HepG2 (cell line): ENCODE data around the gene TREM1. TPM values are rescaled to one million over a fixed set of nuclear protein-coding genes. Genes with fewer than 3 reads are reported as not detected.
A peak's percentile ranks its signal among the peaks of the same experiment; 100 is the strongest.

ENCODE experiments used
- ATM ChIP-seq: fragments of 450-650 bp; IDR thresholded peaks from 2 replicates; pipeline ENCODE4 v1.7.1; 2017; ENCODE audit warnings: mild to moderate bottlenecking, borderline replicate concordance
- BRCA1 ChIP-seq: sonication (generic); formaldehyde crosslinking; IDR thresholded peaks from 2 replicates; pipeline ENCODE4 v1.4.0; 2020; ENCODE audit warnings: missing genetic modification reagents
- CBX5 ChIP-seq: sonication (generic); formaldehyde crosslinking; IDR thresholded peaks from 2 replicates; pipeline ENCODE4 v1.4.0; 2020; ENCODE audit warnings: missing genetic modification reagents, borderline replicate concordance
- GFI1 ChIP-seq: sonication (generic); formaldehyde crosslinking; IDR thresholded peaks from 2 replicates; pipeline ENCODE4 v1.5.0; 2020; ENCODE audit warnings: missing genetic modification reagents, mild to moderate bottlenecking, borderline replicate concordance
- GLMP ChIP-seq: sonication (generic); formaldehyde crosslinking; IDR thresholded peaks from 2 replicates; pipeline ENCODE4 v1.9.0; 2021; ENCODE audit warnings: missing genetic modification reagents, mild to moderate bottlenecking, borderline replicate concordance
- HOXA3 ChIP-seq: sonication (generic); formaldehyde crosslinking; IDR thresholded peaks from 2 replicates; pipeline ENCODE4 v1.5.0; 2020; ENCODE audit warnings: missing genetic modification reagents
- IRF9 ChIP-seq: sonication (generic); formaldehyde crosslinking; IDR thresholded peaks from 2 replicates; pipeline ENCODE4 v1.8.0; 2022; ENCODE audit warnings: missing genetic modification reagents, mild to moderate bottlenecking, borderline replicate concordance
- PHF8 ChIP-seq: sonication (generic); formaldehyde crosslinking; IDR thresholded peaks from 2 replicates; pipeline ENCODE4 v1.5.0; 2020; ENCODE audit warnings: missing genetic modification reagents
- SOX13 ChIP-seq, 3 experiments: fragments of 450-650 bp in 1 of 3; sonication (generic) in 1 of 3; formaldehyde crosslinking in 1 of 3; IDR thresholded peaks in 2 of 3; conservative IDR thresholded peaks in 1 of 3; 2 replicates each; pipeline versions ENCODE4 v1.5.0 to v1.6.1; 2016 to 2020; ENCODE audit warnings: antibody characterized with exemption in 1 of 3, mild to moderate bottlenecking in 1 of 3, missing compliant biosample characterization in 1 of 3, missing genetic modification reagents in 1 of 3, moderate library complexity in 1 of 3
- TBX3 ChIP-seq: fragments of 450-650 bp; IDR thresholded peaks from 2 replicates; pipeline ENCODE4 v1.6.1; 2017; ENCODE audit warnings: antibody characterized with exemption, mild to moderate bottlenecking, inconsistent platforms, borderline replicate concordance
- ZBTB44 ChIP-seq: sonication (generic); formaldehyde crosslinking; IDR thresholded peaks from 2 replicates; pipeline ENCODE4 v1.4.0; 2020; ENCODE audit warnings: missing genetic modification reagents
- ZMYM4 ChIP-seq: sonication (generic); formaldehyde crosslinking; IDR thresholded peaks from 2 replicates; pipeline ENCODE4 v1.8.1; 2023; ENCODE audit warnings: mild to moderate bottlenecking, missing genetic modification reagents
- ZNF292 ChIP-seq: sonication (generic); formaldehyde crosslinking; IDR thresholded peaks from 2 replicates; pipeline ENCODE4 v1.8.1; 2022; ENCODE audit warnings: mild to moderate bottlenecking, low read depth, missing genetic modification reagents, borderline replicate concordance
- ZNF557 ChIP-seq: sonication (generic); formaldehyde crosslinking; IDR thresholded peaks from 2 replicates; pipeline ENCODE4 v1.4.0; 2020; ENCODE audit warnings: missing genetic modification reagents
- polyA plus RNA-seq, 8 experiments: library from polyadenylated mRNA; depleted of rRNA in 3 of 8; stranded (reverse) in 7 of 8; unstranded in 1 of 8; fragments of >200 nt; fragmentation: Illumina TruSeq in 4 of 8; extraction: Trizol in 4 of 8; gene quantifications; 2 replicates each; pipeline versions ENCODE4 v1.2.1 to v1.2.3, GENCODE V29; 2011 to 2016; ENCODE audit warnings: low read depth in 4 of 8, missing spikeins in 1 of 8, mixed read lengths in 1 of 8; ENCODE audit not compliant: insufficient read depth in 1 of 8
- total RNA-seq, 5 experiments: library from RNA; depleted of rRNA; stranded (reverse); fragments of >200 nt; fragmentation: Illumina TruSeq; extraction: Trizol; gene quantifications; 2 replicates each; pipeline ENCODE4 v1.2.3, GENCODE V29; 2016; ENCODE audit warnings: low read depth in 1 of 5
- TF ChIP-seq, protein P1 (sequence below): sonication (generic); formaldehyde crosslinking; conservative IDR thresholded peaks from 2 replicates; pipeline ENCODE4 v1.8.0; 2022; ENCODE audit warnings: missing genetic modification reagents
- TF ChIP-seq, protein P2 (sequence below): sonication (generic); formaldehyde crosslinking; IDR thresholded peaks from 2 replicates; pipeline ENCODE4 v1.4.0; 2020; ENCODE audit warnings: missing genetic modification reagents, borderline replicate concordance

Gene TREM1
- total and polyA plus RNA-seq, 2 of the 13 experiments (the other 11 are each of a cell fraction or from before 2014, with no cell fraction given) = 0.49 TPM; not detected in 1

GRCh38 chr6:41278699-41279405, 7.6 kb downstream of the TREM1 start (continued):
- TF ChIP-seq ZNF292 (CRISPR knock-in tag) (no peak), ATM (no peak), GLMP (CRISPR knock-in tag) (no peak), PHF8 (CRISPR knock-in tag) (no peak), ZMYM4 (CRISPR knock-in tag) (0 out of 2 replicates have a peak, but pooled peaks have one; percentile 34), SOX13 (IDR thresholded peaks at IDR 0.05) (no peak), SOX13 (CRISPR knock-in tag; conservative IDR thresholded peaks at IDR 0.05 in 1 of 2, IDR thresholded peaks at IDR 0.05 in 1 of 2) (no peak), TBX3 (no peak), HOXA3 (CRISPR knock-in tag) (no peak; the same call in 1 of the 2 replicates), ZNF557 (CRISPR knock-in tag) (no peak), ZBTB44 (CRISPR knock-in tag) (no peak), IRF9 (no peak), GFI1 (no peak), CBX5 (0 out of 2 replicates have a peak, but pooled peaks have one; percentile 28), BRCA1 (CRISPR knock-in tag) (no peak)
- TF ChIP-seq, protein P1, sequence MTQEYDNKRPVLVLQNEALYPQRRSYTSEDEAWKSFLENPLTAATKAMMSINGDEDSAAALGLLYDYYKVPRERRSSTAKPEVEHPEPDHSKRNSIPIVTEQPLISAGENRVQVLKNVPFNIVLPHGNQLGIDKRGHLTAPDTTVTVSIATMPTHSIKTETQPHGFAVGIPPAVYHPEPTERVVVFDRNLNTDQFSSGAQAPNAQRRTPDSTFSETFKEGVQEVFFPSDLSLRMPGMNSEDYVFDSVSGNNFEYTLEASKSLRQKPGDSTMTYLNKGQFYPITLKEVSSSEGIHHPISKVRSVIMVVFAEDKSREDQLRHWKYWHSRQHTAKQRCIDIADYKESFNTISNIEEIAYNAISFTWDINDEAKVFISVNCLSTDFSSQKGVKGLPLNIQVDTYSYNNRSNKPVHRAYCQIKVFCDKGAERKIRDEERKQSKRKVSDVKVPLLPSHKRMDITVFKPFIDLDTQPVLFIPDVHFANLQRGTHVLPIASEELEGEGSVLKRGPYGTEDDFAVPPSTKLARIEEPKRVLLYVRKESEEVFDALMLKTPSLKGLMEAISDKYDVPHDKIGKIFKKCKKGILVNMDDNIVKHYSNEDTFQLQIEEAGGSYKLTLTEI (CRISPR knock-in tag) = no peak
- TF ChIP-seq, protein P2, sequence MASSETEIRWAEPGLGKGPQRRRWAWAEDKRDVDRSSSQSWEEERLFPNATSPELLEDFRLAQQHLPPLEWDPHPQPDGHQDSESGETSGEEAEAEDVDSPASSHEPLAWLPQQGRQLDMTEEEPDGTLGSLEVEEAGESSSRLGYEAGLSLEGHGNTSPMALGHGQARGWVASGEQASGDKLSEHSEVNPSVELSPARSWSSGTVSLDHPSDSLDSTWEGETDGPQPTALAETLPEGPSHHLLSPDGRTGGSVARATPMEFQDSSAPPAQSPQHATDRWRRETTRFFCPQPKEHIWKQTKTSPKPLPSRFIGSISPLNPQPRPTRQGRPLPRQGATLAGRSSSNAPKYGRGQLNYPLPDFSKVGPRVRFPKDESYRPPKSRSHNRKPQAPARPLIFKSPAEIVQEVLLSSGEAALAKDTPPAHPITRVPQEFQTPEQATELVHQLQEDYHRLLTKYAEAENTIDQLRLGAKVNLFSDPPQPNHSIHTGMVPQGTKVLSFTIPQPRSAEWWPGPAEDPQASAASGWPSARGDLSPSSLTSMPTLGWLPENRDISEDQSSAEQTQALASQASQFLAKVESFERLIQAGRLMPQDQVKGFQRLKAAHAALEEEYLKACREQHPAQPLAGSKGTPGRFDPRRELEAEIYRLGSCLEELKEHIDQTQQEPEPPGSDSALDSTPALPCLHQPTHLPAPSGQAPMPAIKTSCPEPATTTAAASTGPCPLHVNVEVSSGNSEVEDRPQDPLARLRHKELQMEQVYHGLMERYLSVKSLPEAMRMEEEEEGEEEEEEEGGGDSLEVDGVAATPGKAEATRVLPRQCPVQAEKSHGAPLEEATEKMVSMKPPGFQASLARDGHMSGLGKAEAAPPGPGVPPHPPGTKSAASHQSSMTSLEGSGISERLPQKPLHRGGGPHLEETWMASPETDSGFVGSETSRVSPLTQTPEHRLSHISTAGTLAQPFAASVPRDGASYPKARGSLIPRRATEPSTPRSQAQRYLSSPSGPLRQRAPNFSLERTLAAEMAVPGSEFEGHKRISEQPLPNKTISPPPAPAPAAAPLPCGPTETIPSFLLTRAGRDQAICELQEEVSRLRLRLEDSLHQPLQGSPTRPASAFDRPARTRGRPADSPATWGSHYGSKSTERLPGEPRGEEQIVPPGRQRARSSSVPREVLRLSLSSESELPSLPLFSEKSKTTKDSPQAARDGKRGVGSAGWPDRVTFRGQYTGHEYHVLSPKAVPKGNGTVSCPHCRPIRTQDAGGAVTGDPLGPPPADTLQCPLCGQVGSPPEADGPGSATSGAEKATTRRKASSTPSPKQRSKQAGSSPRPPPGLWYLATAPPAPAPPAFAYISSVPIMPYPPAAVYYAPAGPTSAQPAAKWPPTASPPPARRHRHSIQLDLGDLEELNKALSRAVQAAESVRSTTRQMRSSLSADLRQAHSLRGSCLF (CRISPR knock-in tag) = no peak
